Stomach (tissue), 4 donors: ENCODE data around the gene SOX14.

Source experiments
- CTCF ChIP-seq, 7 experiments: fragments of 450-650 bp in 4 of 7; fragments of 200-600 bp in 3 of 7; sonication (generic) in 3 of 7; IDR thresholded peaks; one replicate each; pipeline ENCODE4 v1.5.1; 2016 to 2019; ENCODE audit warnings: antibody characterized with exemption in 7 of 7, control low read depth in 2 of 7, mild to moderate bottlenecking in 1 of 7
- EP300 ChIP-seq: sonication (generic); formaldehyde crosslinking; IDR thresholded peaks from one replicate; pipeline ENCODE4 v1.6.1; 2017; ENCODE audit warnings: antibody characterized with exemption
- POLR2AphosphoS5 ChIP-seq, 3 donors: sonication (generic); formaldehyde crosslinking; IDR thresholded peaks; one replicate each; pipeline ENCODE4 v1.6.1; 2016; ENCODE audit warnings: antibody characterized with exemption in 3 of 3

DNA sequence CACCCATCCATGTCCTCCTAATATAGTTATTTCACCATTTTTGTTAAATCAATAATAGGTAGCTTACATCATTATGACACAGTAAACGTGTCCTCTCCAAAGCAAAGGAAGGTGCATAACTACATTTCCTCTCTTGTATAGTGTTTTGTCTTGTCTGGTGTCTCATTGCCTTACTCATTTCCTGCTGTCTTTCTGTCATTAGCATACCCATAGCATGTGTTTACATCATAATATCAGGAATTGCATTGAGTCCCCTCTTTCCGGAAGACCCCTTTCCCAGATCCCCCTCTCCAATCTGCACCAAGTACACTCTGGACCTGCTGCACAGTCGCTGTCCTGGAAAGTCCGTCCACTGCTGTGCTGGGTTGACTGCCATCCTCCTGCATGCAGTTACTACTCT lies 47.9 kb downstream of the SOX14 start:
- TF ChIP-seq CTCF (IDR thresholded peaks at IDR 0.05) = no peak
- no peak for TF ChIP-seq POLR2AphosphoS5 (IDR thresholded peaks at IDR 0.05)
- no peak for TF ChIP-seq EP300
